GM19025 (cell line): ENCODE measurements around the gene ARHGEF28.

Experiments used
- ATAC-seq: cut with Tn5 transposase; IDR thresholded peaks from one replicate; pipeline ENCODE4 v1.9.1; 2021; ENCODE audit warnings: mild to moderate bottlenecking, low read depth, moderate library complexity; ENCODE audit not compliant: unreplicated experiment

Gene ARHGEF28

DNA sequence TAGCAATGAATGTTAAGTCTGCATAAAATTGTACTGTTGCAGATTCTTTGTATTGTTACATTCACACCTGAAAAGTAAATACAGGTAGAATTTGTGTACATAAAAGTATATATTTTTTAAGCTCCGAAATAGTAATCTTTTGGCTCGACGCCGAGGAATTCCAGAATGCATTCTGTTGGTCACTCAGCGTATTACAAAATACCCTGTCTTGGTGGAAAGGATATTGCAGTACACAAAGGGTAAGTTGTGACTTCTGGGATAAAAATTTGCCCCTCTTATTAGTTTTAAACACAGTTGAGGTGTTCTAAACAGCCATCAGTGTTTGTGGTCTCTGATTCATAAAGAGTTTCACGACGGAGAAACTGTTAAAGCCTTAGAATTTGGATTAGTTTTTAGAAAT, 257.6 kb downstream of the ARHGEF28 start:
- ATAC-seq = no peak

DNA sequence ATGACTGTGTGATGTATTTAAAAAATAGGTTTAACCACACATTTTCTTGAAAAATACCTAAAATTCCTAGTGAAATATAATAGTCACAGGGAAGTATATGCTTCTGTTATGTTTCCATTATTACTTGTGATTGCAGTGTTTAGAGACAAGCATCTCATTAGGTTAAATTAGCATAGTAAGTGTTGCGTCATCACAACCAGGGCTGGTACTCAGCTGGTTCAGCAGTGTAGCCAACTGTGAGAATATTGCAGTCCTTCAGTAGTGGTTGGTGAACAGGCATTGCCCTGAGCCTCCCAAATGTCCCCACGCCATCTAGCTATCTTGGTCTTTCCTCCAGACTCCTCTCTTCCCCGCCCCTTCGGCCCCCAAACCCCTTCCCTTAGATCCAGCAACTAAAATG, 261.7 kb downstream of the ARHGEF28 start:
- ATAC-seq = no peak

DNA sequence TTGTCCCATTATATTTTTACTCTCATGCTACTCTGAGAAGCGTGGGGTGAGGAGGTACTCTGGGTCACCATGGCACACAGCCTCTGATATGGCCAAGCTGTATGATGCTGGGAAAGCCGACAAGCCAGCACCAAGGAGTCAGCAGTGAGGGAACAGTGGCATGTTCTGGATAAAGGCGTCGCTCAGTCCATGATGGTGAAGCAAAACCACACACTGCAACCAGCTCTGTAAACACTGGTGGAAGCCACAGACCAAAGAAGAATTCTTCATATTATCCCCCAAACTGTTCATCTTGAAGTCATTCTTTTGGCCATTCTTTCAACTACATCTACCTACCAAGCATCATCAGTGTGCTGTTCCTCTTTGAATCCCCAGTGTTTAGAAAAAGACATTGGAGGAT, 264.6 kb downstream of the ARHGEF28 start:
- no peak for ATAC-seq

DNA sequence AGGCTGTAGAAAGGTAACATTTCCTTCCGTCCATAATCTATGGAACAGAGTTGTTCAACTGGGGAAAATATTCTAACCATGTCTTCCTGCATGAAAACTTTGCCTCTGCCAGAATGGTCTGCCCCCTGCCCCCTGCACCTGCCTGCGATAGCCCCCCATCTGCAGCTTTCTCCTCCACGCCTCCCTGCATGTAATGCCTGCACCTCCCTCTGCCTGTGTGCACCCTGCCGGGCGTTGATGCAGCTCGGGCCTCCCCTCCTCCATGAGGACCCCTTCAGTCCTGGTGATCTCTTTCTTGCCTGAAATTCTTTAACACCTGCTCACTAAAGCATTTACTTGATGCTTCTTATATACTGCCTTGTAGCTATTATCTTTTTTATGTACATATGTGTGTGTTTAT, 266.2 kb downstream of the ARHGEF28 start:
- ATAC-seq = no peak

DNA sequence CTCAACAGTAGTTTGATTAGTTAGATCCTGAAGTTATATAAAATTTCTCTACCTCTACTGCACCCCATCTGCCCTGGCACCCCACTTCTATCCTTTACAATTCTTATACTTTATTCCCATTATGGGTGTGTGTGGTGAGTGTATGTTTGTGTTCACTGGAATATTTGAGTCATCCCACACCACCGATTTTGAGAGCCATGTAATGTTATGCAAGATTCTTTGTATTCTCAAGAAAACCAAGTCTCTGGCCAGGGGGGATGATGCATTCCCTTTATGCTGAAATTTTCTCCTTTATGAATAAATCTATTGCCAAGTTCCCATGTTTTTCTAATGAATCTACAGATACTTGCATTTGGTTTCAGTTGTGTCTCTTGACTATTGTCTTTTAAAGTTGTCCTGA, 266.8 kb downstream of the ARHGEF28 start:
- ATAC-seq = no peak

DNA sequence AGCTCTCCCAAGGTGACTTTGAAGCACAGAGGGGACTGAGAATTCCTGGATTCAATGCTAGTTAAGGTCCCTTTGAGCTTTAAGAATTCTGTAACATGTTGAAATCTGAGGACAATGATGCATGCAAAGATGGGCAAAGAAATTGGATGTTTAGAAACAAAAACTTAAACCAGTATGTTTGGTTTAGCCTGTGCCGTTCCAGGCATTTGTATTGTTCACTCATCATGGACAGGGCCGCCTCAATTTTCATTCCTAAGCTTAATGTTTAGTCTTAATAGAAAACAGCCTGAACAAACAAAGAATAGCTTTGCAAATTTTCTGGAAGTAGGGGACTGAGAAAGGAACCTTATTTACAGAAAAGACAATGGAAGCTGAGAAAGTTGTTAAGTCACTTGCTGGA, 267.8 kb downstream of the ARHGEF28 start:
- no peak for ATAC-seq

DNA sequence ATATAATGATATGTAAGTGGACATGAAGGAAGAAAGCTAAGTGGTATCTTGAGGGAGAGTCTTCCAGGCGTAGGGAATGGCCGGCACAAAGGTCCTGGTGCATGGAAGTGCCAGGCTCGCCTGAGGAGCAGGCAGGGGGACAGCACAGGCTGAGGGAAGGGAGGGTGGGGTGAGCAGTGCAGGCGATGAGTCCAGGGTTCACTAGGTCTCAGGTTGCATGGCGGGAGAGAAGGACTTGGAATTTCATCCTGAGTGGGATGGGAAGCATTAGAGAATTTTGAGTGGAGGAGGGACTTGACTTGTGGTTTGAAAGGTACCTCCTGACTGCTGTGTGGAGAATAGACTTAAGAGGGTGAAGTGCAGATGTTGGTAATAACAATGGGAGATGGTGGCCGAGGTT, 268.9 kb downstream of the ARHGEF28 start:
- no peak for ATAC-seq

DNA sequence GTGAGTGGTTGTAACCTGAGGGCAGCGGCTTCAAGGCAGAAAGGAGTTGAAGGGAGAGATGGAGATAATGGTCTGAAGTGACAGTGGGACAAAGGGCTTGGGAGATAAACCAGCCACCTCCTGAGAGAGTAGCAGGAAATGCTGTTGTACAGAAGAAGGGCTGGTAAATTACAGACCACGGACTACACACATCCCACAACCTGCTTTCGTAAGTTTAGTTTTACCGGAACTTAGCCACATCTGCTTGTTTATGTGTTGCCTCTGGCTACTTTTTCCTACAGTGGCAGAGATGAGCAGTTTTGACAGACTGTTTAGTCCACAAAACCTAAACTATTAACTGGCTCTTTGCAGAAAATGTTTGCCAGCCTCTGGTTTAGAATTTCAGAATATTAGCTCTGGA, 269.5 kb downstream of the ARHGEF28 start:
- ATAC-seq = no peak

DNA sequence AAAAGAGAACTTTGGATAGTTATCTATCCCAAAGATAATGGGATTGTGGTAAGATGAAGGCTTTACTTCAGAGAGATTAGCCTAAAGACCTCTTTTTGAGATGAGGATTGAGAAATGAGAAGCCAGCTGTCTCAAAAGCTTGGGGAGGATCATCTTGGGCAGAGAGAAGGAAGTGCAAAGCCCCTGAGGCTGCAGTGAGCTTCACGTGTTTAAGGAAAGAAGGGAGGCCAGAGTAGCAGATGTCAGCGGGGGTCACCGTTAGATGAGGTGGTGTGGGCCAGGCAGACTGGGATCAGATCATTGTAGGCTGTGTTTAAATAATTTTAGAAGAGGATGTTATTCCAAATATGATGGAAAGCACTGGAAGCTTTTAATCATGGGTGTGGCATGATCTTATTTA, 270.1 kb downstream of the ARHGEF28 start:
- ATAC-seq = no peak

DNA sequence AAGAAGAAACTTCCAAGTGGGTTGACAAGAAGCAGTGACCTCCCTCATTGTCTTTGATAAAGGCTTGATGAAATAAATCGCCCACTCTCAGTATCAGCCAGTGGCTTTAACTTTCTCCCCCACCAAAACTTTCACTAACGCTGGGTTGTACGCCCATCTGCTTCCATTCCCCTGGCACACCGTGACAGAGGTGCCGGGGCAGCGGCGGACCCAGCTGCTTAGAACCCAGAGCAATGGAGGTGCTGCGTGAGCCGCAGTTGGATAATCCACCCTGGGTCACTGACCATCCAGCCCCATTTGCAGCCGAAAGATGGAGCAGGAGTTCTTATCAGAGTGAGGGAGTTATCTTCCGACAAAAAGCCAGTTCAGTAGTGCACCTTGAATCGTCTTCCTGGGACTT, 270.7 kb downstream of the ARHGEF28 start:
- ATAC-seq = no peak

DNA sequence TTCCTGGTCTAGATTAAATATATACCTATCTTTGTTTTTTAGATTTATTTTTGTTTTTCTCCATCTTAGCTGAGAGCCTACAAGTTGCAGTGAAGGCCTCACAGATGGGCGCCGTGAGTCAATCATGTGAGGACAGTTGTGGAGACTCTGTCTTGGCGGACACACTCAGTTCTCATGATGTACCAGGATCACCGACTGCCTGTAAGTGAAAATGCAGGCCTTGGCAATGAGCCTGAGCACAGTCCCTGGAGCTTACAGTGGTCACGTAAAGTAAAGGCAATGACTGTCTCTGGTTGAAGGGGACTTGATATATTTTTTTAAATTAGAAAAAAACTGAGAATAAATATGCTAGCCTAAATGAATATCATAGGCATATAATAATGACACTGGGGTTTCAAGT, 271.9 kb downstream of the ARHGEF28 start:
- no peak for ATAC-seq

DNA sequence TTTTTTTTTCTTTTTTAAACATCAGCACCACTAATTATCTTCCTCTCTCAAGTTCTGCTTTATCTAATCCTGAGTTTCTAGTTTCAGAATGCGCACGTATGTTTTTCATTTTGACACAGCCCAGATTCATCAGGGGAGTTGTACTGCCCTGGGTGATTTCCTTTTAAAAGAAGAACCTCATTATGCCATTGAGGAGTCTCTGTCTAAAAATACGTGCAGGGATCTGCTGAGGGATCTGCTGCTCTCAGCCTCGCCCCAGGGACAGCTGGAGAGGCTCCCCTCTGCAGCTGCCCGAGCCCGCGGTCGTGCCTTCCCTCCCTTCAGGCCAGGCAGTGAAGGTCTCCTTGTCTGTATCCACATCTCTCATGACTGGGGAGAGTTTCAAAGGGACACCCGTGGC, 273.1 kb downstream of the ARHGEF28 start:
- ATAC-seq = peak; percentile 74

DNA sequence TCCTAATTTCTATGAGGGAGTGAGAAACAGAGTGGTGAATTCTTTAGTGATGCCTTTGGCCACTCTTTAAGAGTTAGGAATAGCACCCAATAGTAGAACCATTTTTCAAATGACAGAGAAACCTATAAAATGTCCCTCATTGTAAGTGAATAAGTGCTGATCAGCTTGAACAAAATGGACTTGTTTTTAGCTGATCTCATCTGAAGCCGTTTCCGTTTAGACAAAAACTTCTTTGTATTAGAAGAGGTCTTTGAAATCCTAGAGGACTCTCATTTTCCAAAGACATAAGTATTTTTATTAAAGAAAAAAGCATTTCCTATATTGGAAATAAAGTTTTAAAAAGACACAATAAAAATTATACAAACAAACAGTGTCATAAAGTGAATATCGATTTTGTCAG, 273.9 kb downstream of the ARHGEF28 start:
- no peak for ATAC-seq

DNA sequence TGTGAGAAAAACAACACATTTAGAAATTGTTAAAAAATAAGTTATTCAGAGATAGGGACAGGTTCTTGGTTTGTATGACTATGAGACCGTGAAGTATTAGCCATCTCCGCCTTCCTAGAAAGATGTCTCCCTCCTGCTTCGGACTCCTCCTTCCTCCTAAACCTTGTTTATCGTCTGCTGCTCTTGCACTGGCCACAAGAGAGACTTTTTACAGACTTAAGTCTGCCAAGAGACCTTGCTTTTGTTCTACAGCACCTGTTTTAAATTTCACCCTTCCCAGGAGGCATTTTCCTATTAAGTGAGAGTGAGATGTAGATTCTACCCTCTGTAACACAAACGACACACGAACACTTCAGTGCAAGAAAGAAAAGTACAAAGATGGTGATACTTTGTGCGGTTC, 274.6 kb downstream of the ARHGEF28 start:
- no peak for ATAC-seq

DNA sequence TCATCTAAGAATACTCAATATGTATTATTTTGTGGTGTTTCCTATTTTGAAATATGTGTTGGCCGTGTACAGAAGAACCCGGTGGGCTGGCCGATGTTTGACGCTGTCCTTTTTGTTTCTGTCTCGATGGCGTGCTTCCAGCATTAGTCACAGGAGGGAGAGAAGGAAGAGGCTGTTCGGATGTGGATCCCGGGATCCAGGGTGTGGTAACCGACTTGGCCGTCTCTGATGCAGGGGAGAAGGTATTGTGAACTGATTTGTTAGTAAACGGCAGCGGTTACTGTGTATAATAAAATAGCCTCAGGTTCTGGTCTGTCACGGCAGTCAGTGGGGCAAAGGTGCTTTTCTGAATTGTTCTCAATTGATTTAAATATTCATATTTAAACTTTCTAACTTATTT, 275.0 kb downstream of the ARHGEF28 start:
- no peak for ATAC-seq

DNA sequence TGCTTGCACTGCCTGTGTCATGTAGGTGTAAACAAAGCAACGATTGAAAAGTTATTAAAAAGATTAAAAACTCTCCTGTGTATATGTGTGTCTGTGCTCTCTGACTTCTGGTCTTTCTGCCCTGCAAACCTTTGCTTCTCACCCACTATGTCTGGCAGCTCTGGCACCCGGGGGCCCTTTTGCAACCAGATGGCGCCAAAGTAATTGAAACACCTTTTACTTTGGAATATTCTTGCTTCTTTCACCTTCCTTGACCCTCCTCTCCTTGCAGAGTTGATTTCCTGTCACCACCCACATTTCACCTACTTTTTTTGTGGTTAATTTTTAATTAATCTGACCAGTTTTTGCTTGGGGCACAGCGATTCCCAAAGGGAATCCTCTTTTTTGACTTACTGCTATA, 275.5 kb downstream of the ARHGEF28 start:
- no peak for ATAC-seq

DNA sequence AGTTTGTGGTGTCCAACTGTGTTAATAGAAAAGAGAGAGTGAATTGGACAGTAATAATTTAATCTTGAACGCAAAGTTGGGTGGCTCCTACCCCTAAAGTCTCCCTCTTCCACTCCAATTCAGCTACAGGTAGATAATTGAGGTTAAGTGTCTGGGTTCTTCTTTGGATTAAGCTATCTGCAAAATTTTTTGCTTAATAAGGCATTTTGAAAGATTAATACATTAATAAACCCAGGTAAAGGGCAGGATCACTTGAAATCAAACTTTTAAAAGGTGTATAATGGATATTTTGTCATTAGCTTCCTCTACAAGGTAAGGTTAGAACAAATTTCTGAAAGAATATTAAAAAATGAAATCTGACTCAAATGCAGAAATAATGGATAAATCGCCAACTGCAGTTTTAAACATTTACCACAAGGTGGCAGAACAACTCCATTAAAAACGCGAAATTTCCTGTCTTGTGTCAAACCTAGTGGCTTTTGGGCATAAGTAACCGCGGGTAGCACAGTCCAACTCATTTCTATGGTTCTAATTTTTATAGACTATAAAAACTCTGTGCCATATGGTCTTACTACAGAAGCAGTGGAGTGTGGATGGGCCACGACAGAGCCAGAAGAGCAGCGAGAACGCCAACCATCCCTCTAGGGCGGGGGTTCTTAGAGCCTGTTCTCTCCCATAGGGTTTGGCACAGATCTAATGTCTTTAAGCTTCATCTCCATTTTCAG, 276.5 kb downstream of the ARHGEF28 start:
- ATAC-seq = no peak

DNA sequence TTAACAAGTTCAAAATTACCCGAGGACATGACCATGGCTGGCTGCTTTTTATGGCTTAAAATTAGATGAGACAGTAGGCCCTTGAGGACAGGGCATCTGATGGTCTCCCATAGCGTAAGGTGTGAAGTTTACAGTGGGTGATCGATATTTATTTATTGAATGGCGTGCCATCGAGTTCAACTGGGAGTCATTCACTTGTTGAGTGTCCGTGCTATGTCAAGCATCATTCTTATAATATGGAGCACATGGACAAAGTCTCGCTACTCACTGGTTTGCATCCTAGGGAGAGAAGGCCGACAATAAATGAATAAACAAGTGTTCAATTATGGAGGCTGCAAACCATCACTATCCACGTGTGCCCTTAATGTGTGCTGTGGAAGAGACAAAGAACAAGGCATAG, 277.2 kb downstream of the ARHGEF28 start:
- no peak for ATAC-seq

DNA sequence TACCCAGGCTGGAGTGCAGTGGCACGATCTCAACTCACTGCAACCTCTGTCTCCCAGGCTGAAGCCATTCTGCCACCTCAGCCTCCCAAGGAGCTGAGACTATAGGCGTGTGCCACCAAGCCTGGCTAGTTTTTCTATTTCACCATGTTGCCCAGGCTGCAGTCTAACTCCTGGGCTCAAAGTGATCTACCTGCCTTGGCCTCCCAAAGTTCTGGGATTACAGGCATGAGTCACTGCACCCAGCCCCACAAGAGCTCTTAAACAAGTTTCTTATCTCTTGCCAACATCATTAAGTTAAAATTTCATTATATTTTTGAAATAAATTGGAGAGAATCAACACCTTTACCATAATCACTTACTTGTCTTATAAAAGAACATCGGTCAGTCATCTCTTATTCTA, 280.3 kb downstream of the ARHGEF28 start:
- no peak for ATAC-seq

DNA sequence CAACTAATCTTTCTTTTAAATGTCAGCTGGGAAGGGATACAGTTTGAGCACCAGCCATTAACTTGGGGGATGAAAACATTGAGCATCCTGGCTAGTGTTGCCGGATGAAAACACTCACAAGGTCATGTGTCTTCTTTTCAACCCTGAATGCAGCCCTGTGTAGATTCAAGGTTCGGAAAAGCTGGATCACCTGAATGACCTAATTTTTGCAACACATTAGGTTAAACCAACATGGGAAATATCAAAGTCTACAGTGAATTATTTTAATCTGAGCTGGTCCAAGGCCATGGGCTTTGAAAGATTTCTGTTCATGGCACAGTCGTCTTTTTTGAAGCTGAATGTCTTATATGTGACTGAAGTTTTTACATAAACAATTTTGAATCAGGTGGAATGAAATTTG, 281.2 kb downstream of the ARHGEF28 start:
- no peak for ATAC-seq

DNA sequence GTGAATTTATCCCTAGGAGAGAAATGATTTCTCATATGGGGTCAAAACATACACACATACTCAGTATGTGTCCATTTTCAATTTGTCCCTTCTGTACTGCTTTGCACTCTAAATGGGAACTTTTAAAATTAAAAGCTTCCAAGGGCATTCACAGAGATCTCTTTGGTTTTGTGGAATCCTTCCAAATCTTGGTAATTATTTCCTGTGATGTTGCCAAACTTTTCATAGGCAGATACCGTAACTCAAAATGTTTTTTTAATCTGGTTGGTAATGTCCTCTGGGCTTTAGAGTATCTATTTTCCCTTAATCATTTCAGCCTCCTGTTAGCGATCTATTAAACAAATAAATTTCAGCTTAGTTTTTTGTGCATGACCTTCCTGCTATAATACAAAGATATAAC, 282.4 kb downstream of the ARHGEF28 start:
- ATAC-seq = no peak

DNA sequence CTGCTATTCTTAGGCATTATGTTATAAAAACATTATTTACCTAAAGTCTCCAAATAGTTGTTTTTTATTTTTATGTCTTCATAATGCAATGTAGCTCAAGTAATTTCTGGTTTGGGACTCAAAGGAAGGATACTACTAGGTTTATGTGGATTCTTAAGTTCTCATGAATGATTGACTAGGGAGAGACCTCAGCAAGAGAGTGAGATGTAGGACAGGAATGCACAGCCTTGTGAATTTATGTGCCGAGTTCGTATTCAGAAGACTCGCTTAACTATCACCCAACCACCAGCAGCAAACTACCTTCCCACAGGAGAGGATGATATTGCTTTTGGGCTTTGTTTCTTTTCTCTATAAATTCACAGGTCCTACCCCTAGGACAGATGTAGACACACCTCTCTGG, 282.9 kb downstream of the ARHGEF28 start:
- ATAC-seq = no peak

DNA sequence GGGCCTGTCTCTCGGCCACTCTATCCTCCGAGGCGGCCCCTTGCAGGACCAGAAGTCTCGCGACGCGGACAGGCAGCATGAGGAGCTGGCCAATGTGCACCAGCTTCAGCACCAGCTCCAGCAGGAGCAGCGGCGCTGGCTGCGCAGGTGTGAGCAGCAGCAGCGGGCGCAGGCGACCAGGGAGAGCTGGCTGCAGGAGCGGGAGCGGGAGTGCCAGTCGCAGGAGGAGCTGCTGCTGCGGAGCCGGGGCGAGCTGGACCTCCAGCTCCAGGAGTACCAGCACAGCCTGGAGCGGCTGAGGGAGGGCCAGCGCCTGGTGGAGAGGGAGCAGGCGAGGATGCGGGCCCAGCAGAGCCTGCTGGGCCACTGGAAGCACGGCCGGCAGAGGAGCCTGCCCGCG, 283.5 kb downstream of the ARHGEF28 start:
- ATAC-seq = no peak
